OCI-LY1 (cell line): ENCODE results near the gene PER2.

Experiments used
- H2AFZ ChIP-seq: fragments of 200-600 bp; sonication (generic), shearing (Covaris generic); 2 replicates; pipeline ENCODE4 v1.6.0; 2014; ENCODE audit warnings: antibody characterized with exemption, mild to moderate bottlenecking, low read length
- H3F3A ChIP-seq: fragments of 200-600 bp; sonication (generic), shearing (Covaris generic); 2 replicates; pipeline ENCODE4 v1.6.0; 2014; ENCODE audit warnings: mild to moderate bottlenecking, antibody characterized with exemption, low read length, moderate library complexity; ENCODE audit not compliant: insufficient read depth
- H3K27ac ChIP-seq: fragments of 200-600 bp; sonication (generic); 2 replicates; pipeline ENCODE4 v1.5.1; 2014; ENCODE audit warnings: low read length, mixed run types, mild to moderate bottlenecking, low read depth; ENCODE audit not compliant: poor library complexity, severe bottlenecking
- H3K27me3 ChIP-seq: fragments of 200-600 bp; sonication (generic); 2 replicates; pipeline ENCODE4 v1.6.0; 2014; ENCODE audit warnings: antibody characterized with exemption, mild to moderate bottlenecking, low read length, moderate library complexity; ENCODE audit not compliant: insufficient read depth
- H3K36me3 ChIP-seq: fragments of 200-600 bp; sonication (generic); 2 replicates; pipeline ENCODE4 v1.6.1; 2014; ENCODE audit warnings: mild to moderate bottlenecking, antibody characterized with exemption, low read length, moderate library complexity, mixed read lengths; ENCODE audit not compliant: insufficient read depth
- H3K4me1 ChIP-seq: fragments of 200-600 bp; sonication (generic); 2 replicates; pipeline ENCODE4 v1.5.1; 2014; ENCODE audit warnings: mild to moderate bottlenecking, low read length, moderate library complexity; ENCODE audit not compliant: insufficient read depth, severe bottlenecking
- H3K4me2 ChIP-seq: fragments of 200-600 bp; sonication (generic), shearing (Covaris generic); 2 replicates; pipeline ENCODE4 v1.6.1; 2014; ENCODE audit warnings: low read length
- H3K4me3 ChIP-seq: fragments of 200-600 bp; sonication (generic); 2 replicates; pipeline ENCODE4 v1.5.1; 2014; ENCODE audit warnings: low read length, low read depth, mild to moderate bottlenecking, mixed read lengths; ENCODE audit not compliant: poor library complexity, severe bottlenecking
- H3K79me2 ChIP-seq: fragments of 200-600 bp; shearing (Covaris generic); 2 replicates; pipeline ENCODE4 v1.6.1; 2016; ENCODE audit warnings: mixed run types, low read length, mixed read lengths; ENCODE audit not compliant: insufficient read depth
- H3K9ac ChIP-seq: fragments of 200-600 bp; sonication (generic), shearing (Covaris generic); 2 replicates; pipeline ENCODE4 v1.6.1; 2014; ENCODE audit warnings: mild to moderate bottlenecking, low read length, mixed read lengths
- H3K9me2 ChIP-seq: fragments of 200-600 bp; sonication (generic), shearing (Covaris generic); 2 replicates; pipeline ENCODE4 v1.6.1; 2014; ENCODE audit warnings: low read depth, mild to moderate bottlenecking, low read length, mixed read lengths
- H3K9me3 ChIP-seq: fragments of 200-600 bp; shearing (Covaris generic); 2 replicates; pipeline ENCODE4 v1.6.1; 2014; ENCODE audit warnings: low read length, mixed read lengths
- H4K20me1 ChIP-seq: fragments of 200-600 bp; sonication (generic), shearing (Covaris generic); 2 replicates; pipeline ENCODE4 v1.6.0; 2016; ENCODE audit warnings: mild to moderate bottlenecking, low read length; ENCODE audit not compliant: insufficient read depth
- EZH2 ChIP-seq: fragments of 200-600 bp; sonication (generic), shearing (Covaris generic); IDR thresholded peaks from 2 replicates; pipeline ENCODE4 v1.8.0; 2017; ENCODE audit warnings: borderline replicate concordance, mixed run types, mild to moderate bottlenecking, antibody characterized with exemption, low read length, moderate library complexity, mixed read lengths
- TF ChIP-seq, protein P1 (sequence below): fragments of 200-600 bp; sonication (generic), shearing (Covaris generic); IDR thresholded peaks from 2 replicates; pipeline ENCODE4 v1.5.1; 2017; ENCODE audit warnings: mild to moderate bottlenecking, antibody characterized with exemption, low read length, moderate library complexity, mixed read lengths

The PER2 gene

GRCh38 chr2:238284802-238285515 is 3.5 kb downstream of the PER2 start:
- Histone ChIP-seq H3K79me2 (no peaks in the 10 kb centered on the region), H3K4me1 (peaks cover 24% of the 10 kb centered on the region), H2AFZ (no peak overlapping the region), H3K9ac (no peak overlapping the region), H3F3A (no peaks in the 10 kb centered on the region), H3K9me2 (no peaks in the 10 kb centered on the region), H3K27me3 (no peaks in the 10 kb centered on the region), H3K9me3 (no peaks in the 10 kb centered on the region), H3K4me2 (no peak overlapping the region), H3K27ac (no peak overlapping the region), H3K36me3 (no peaks in the 10 kb centered on the region), H4K20me1 (no peaks in the 10 kb centered on the region), H3K4me3 (no peak overlapping the region)
- no peak for TF ChIP-seq EZH2
- TF ChIP-seq, protein P1, sequence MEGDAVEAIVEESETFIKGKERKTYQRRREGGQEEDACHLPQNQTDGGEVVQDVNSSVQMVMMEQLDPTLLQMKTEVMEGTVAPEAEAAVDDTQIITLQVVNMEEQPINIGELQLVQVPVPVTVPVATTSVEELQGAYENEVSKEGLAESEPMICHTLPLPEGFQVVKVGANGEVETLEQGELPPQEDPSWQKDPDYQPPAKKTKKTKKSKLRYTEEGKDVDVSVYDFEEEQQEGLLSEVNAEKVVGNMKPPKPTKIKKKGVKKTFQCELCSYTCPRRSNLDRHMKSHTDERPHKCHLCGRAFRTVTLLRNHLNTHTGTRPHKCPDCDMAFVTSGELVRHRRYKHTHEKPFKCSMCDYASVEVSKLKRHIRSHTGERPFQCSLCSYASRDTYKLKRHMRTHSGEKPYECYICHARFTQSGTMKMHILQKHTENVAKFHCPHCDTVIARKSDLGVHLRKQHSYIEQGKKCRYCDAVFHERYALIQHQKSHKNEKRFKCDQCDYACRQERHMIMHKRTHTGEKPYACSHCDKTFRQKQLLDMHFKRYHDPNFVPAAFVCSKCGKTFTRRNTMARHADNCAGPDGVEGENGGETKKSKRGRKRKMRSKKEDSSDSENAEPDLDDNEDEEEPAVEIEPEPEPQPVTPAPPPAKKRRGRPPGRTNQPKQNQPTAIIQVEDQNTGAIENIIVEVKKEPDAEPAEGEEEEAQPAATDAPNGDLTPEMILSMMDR: no peak

GRCh38 chr2:238282861-238283738 is 5.3 kb downstream of the PER2 start:
- H3K9me2 ChIP-seq: no peaks in the 10 kb centered on the region
- no peak overlapping the region for H2AFZ ChIP-seq
- H3K36me3 ChIP-seq: no peaks in the 10 kb centered on the region
- no peak overlapping the region for H3K4me3 ChIP-seq
- no peaks in the 10 kb centered on the region for H3F3A ChIP-seq
- H3K27ac ChIP-seq: no peak overlapping the region
- H3K9me3 ChIP-seq: no peaks in the 10 kb centered on the region
- no peak overlapping the region for H3K9ac ChIP-seq
- H3K4me1 ChIP-seq: peaks cover 16% of the 10 kb centered on the region
- no peaks in the 10 kb centered on the region for H3K79me2 ChIP-seq
- no peaks in the 10 kb centered on the region for H4K20me1 ChIP-seq
- H3K4me2 ChIP-seq: no peak overlapping the region
- H3K27me3 ChIP-seq: no peaks in the 10 kb centered on the region
- no peak for TF ChIP-seq EZH2
- TF ChIP-seq, protein P1: no peak

- Histone ChIP-seq H3K4me2 (no peak overlapping the region), H3F3A (no peaks in the 10 kb centered on the region), H3K27ac (no peak overlapping the region), H3K79me2 (no peaks in the 10 kb centered on the region), H3K36me3 (no peaks in the 10 kb centered on the region), H2AFZ (no peak overlapping the region), H3K9me2 (no peaks in the 10 kb centered on the region), H4K20me1 (no peaks in the 10 kb centered on the region), H3K4me3 (no peak overlapping the region), H3K9me3 (no peaks in the 10 kb centered on the region), H3K4me1 (peaks cover 4% of the 10 kb centered on the region), H3K9ac (no peak overlapping the region), H3K27me3 (no peaks in the 10 kb centered on the region)
- no peak for TF ChIP-seq EZH2
- TF ChIP-seq, protein P1: no peak
Observed at GRCh38 chr2:238281826-238282480, 6.5 kb downstream of the PER2 start.
